H1 (cell line): ENCODE results near the gene PRR36. TPM values are rescaled to one million over a fixed set of nuclear protein-coding genes. Genes with fewer than 3 reads are reported as not detected.
A peak's percentile ranks its signal among the peaks of the same experiment; 100 is the strongest.

ENCODE experiments used
- CTCF ChIA-PET: fragments of 300-600 bp; sonication (Branson Sonifier 250); formaldehyde crosslinking; loops from one replicate; lab custom pipeline; 2021; ENCODE audit not compliant: partially characterized antibody; lab: Charles Lee
- POLR2A ChIA-PET: fragments of 300-600 bp; sonication (Branson Sonifier 250); formaldehyde crosslinking; loops from one replicate; lab custom pipeline; 2021; ENCODE audit warnings: inconsistent platforms; ENCODE audit not compliant: partially characterized antibody; lab: Charles Lee
- DNase-seq, 2 experiments: peaks; one replicate each; pipeline versions ENCODE4 v3.0.0 to v3.0.0-alpha.2; 2010 to 2022; ENCODE audit warnings: low spot score in 2 of 2, low read depth in 1 of 2, mixed read lengths in 1 of 2
- FAIRE-seq: peaks from 2 replicates; lab custom pipeline; 2011; peaks lifted over from hg19 to GRCh38; lab: Jason Lieb, UNC
- H2AFZ ChIP-seq: 2 replicates; pipeline ENCODE4 v1.8.1; 2012; ENCODE audit warnings: low read length, inconsistent platforms
- H2AK5ac ChIP-seq: 2 replicates; pipeline ENCODE4 v1.6.1; 2013; ENCODE audit warnings: low read depth, low read length
- H2BK120ac ChIP-seq: replicated peaks from 2 replicates; pipeline ENCODE3; 2013; ENCODE audit warnings: low read depth, low read length, inconsistent platforms
- H2BK12ac ChIP-seq: 2 replicates; pipeline ENCODE4 v1.6.1; 2013; ENCODE audit warnings: low read depth, low read length
- H2BK15ac ChIP-seq: 2 replicates; pipeline ENCODE4 v1.6.1; 2013; ENCODE audit warnings: low read length
- H2BK20ac ChIP-seq: 2 replicates; pipeline ENCODE4 v1.6.1; 2013; ENCODE audit warnings: low read length
- H2BK5ac ChIP-seq: 2 replicates; pipeline ENCODE4 v1.6.1; 2013; ENCODE audit warnings: low read depth, low read length
- H3K14ac ChIP-seq: 2 replicates; pipeline ENCODE4 v1.6.1; 2013; ENCODE audit warnings: inconsistent platforms; ENCODE audit not compliant: insufficient read length
- H3K18ac ChIP-seq: 2 replicates; pipeline ENCODE4 v1.6.1; 2013; ENCODE audit warnings: low read length; ENCODE audit errors: extremely low read depth
- H3K23ac ChIP-seq: 2 replicates; pipeline ENCODE4 v1.6.1; 2013; ENCODE audit warnings: inconsistent platforms; ENCODE audit not compliant: insufficient read length
- H3K23me2 ChIP-seq: 2 replicates; pipeline ENCODE4 v1.6.1; 2013; ENCODE audit warnings: low read depth, low read length
- H3K27ac ChIP-seq: 2 replicates; pipeline ENCODE4 v1.6.1; 2011; ENCODE audit warnings: low read depth, low read length, inconsistent platforms
- H3K27me3 ChIP-seq, 4 experiments: replicated peaks in 1 of 4; 1 replicate in 1 of 4; 2 replicates in 3 of 4; pipeline versions ENCODE4 v1.6.1 to v1.8.1; 2011 to 2013; ENCODE audit warnings: low read length in 3 of 4, mild to moderate bottlenecking in 3 of 4, inconsistent platforms in 2 of 4, mixed read lengths in 2 of 4, moderate library complexity in 1 of 4; ENCODE audit not compliant: control insufficient read depth in 3 of 4, insufficient read depth in 3 of 4; ENCODE audit errors: extremely low read depth in 1 of 4
- H3K36me3 ChIP-seq, 4 experiments: 2 replicates each; pipeline versions ENCODE4 v1.6.1 to v1.8.1; 2011 to 2013; ENCODE audit warnings: mild to moderate bottlenecking in 4 of 4, low read length in 3 of 4, moderate library complexity in 2 of 4, control low read depth in 1 of 4, inconsistent platforms in 1 of 4; ENCODE audit not compliant: insufficient read depth in 4 of 4, control insufficient read depth in 2 of 4
- H3K4ac ChIP-seq: replicated peaks from 2 replicates; pipeline ENCODE3; 2013; ENCODE audit warnings: low read length, low read depth, mixed read lengths, inconsistent platforms; ENCODE audit not compliant: insufficient read length
- H3K4me1 ChIP-seq, 4 experiments: replicated peaks in 1 of 4; 1 replicate in 1 of 4; 2 replicates in 3 of 4; pipeline versions ENCODE4 v1.6.1 to v1.8.1; 2011 to 2013; ENCODE audit warnings: low read length in 3 of 4, inconsistent platforms in 2 of 4, mixed read lengths in 1 of 4; ENCODE audit not compliant: insufficient read depth in 4 of 4, control insufficient read depth in 3 of 4
- H3K4me2 ChIP-seq, 2 experiments: 2 replicates each; pipeline versions ENCODE4 v1.6.1 to v1.8.1; 2011 to 2013; ENCODE audit warnings: low read depth in 2 of 2, low read length in 2 of 2, control low read depth in 1 of 2, inconsistent platforms in 1 of 2, mild to moderate bottlenecking in 1 of 2; ENCODE audit not compliant: insufficient read depth in 1 of 2
- H3K4me3 ChIP-seq, 4 experiments: fragments of 200-600, 300-600 bp in 1 of 4; sonication (generic), shearing (Covaris generic), sonication (Bioruptor Twin) in 1 of 4; 2 replicates each; pipeline versions ENCODE4 v1.5.1 to v1.8.1; 2011 to 2016; ENCODE audit warnings: low read length in 4 of 4, low read depth in 3 of 4, control low read depth in 2 of 4, inconsistent platforms in 2 of 4, mild to moderate bottlenecking in 2 of 4, mixed read lengths in 1 of 4, moderate library complexity in 1 of 4; ENCODE audit not compliant: insufficient read depth in 2 of 4; ENCODE audit errors: extremely low read depth in 1 of 4
- H3K56ac ChIP-seq: replicated peaks from 2 replicates; pipeline ENCODE3; 2013; ENCODE audit warnings: low read depth, mild to moderate bottlenecking, mixed read lengths, low read length, inconsistent platforms; ENCODE audit not compliant: insufficient read length
- H3K79me1 ChIP-seq: 2 replicates; pipeline ENCODE4 v1.6.1; 2013; ENCODE audit warnings: low read depth, low read length, control low read depth
- H3K79me2 ChIP-seq, 2 experiments: 2 replicates each; pipeline versions ENCODE4 v1.6.1 to v1.8.1; 2012 to 2013; ENCODE audit warnings: low read length in 2 of 2, mild to moderate bottlenecking in 2 of 2, inconsistent platforms in 1 of 2; ENCODE audit not compliant: insufficient read depth in 2 of 2, control insufficient read depth in 1 of 2
- H3K9ac ChIP-seq, 4 experiments: replicated peaks in 1 of 4; 1 replicate in 1 of 4; 2 replicates in 3 of 4; pipeline versions ENCODE4 v1.6.1 to v1.8.1; 2011 to 2013; ENCODE audit warnings: low read depth in 3 of 4, low read length in 3 of 4, control low read depth in 2 of 4, mild to moderate bottlenecking in 2 of 4, moderate library complexity in 2 of 4, inconsistent platforms in 1 of 4; ENCODE audit errors: extremely low read depth in 1 of 4
- H3K9me3 ChIP-seq, 2 experiments: 2 replicates each; pipeline versions ENCODE4 v1.6.1 to v1.8.1; 2012 to 2013; ENCODE audit warnings: mild to moderate bottlenecking in 2 of 2, moderate library complexity in 2 of 2, control low read depth in 1 of 2, inconsistent platforms in 1 of 2, low read depth in 1 of 2, low read length in 1 of 2, mixed read lengths in 1 of 2; ENCODE audit not compliant: insufficient read depth in 2 of 2
- H4K20me1 ChIP-seq, 2 experiments: replicated peaks in 1 of 2; 2 replicates each; pipeline versions ENCODE3 to v1.8.1; 2011 to 2013; ENCODE audit warnings: inconsistent platforms in 2 of 2, low read length in 2 of 2, mild to moderate bottlenecking in 1 of 2; ENCODE audit not compliant: insufficient read depth in 2 of 2, control insufficient read depth in 1 of 2
- H4K5ac ChIP-seq: 2 replicates; pipeline ENCODE4 v1.6.1; 2013; ENCODE audit warnings: low read length, low read depth, mixed read lengths, inconsistent platforms; ENCODE audit not compliant: insufficient read length
- H4K8ac ChIP-seq: 2 replicates; pipeline ENCODE4 v1.8.0; 2013; ENCODE audit warnings: mild to moderate bottlenecking, moderate library complexity, low read length, inconsistent platforms; ENCODE audit not compliant: insufficient read depth; ENCODE audit errors: extremely low read depth
- H4K91ac ChIP-seq: replicated peaks from 2 replicates; pipeline ENCODE3; 2013; ENCODE audit warnings: low read length, mixed read lengths, inconsistent platforms; ENCODE audit not compliant: insufficient read length
- ATF2 ChIP-seq: IDR thresholded peaks from 2 replicates; pipeline ENCODE4 v1.6.1; 2012; ENCODE audit warnings: low read length, inconsistent platforms
- CREB1 ChIP-seq: IDR thresholded peaks from 2 replicates; pipeline ENCODE4 v1.6.1; 2012; ENCODE audit warnings: inconsistent platforms
- CTCF ChIP-seq, 3 experiments: IDR thresholded peaks; 1 replicate in 2 of 3; 2 replicates in 1 of 3; pipeline versions ENCODE4 v1.5.1 to v1.6.1; 2011; ENCODE audit warnings: low read length in 3 of 3, mild to moderate bottlenecking in 3 of 3, inconsistent platforms in 2 of 3, low read depth in 1 of 3, moderate library complexity in 1 of 3; ENCODE audit not compliant: insufficient read depth in 1 of 3; ENCODE audit errors: control extremely low read depth in 1 of 3
- EGR1 ChIP-seq: IDR thresholded peaks from 2 replicates; pipeline ENCODE4 v1.6.1; 2011; ENCODE audit warnings: low read depth, low read length, borderline replicate concordance
- GABPA ChIP-seq: IDR thresholded peaks from 2 replicates; pipeline ENCODE4 v1.6.1; 2011; ENCODE audit warnings: mild to moderate bottlenecking, low read length, moderate library complexity, borderline replicate concordance; ENCODE audit not compliant: insufficient read depth
- KDM1A ChIP-seq: fragments of 200-600, 300-600 bp; sonication (generic); IDR thresholded peaks from 2 replicates; pipeline ENCODE4 v1.7.1; 2016; ENCODE audit warnings: mild to moderate bottlenecking, low read length, borderline replicate concordance
- RNF2 ChIP-seq: fragments of 200-900, 300-1000 bp; sonication (generic); IDR thresholded peaks from 2 replicates; pipeline ENCODE4 v1.7.1; 2016; ENCODE audit warnings: borderline replicate concordance, low read depth, mild to moderate bottlenecking, antibody characterized with exemption, low read length; ENCODE audit not compliant: poor library complexity, severe bottlenecking; ENCODE audit errors: missing control alignments
- TCF12 ChIP-seq: IDR thresholded peaks from 2 replicates; pipeline ENCODE4 v1.6.1; 2011; ENCODE audit warnings: low read depth, mild to moderate bottlenecking, low read length
- ZNF274 ChIP-seq: IDR thresholded peaks from 2 replicates; pipeline ENCODE4 v1.7.0; 2012; ENCODE audit warnings: low read length, borderline replicate concordance; ENCODE audit errors: extremely low read depth
- WGBS, 2 experiments: shearing (Covaris generic) in 1 of 2; methylation state at CpG; one replicate each; pipeline versions ENCODE4 v1.1.6 to v1.1.7; 2013 to 2015; ENCODE audit warnings: low lambda C conversion rate in 2 of 2, mixed read lengths in 2 of 2, inconsistent platforms in 1 of 2, low coverage in 1 of 2, missing lambda C conversion rate in 1 of 2; ENCODE audit not compliant: insufficient replicate concordance in 2 of 2, insufficient coverage in 1 of 2, insufficient read length in 1 of 2; ENCODE audit errors: extremely low coverage in 1 of 2, missing lambda C conversion rate in 1 of 2; 5-methylcytosine and 5-hydroxymethylcytosine counted together
- polyA plus RNA-seq, 7 experiments: library from polyadenylated mRNA; depleted of rRNA in 3 of 7; stranded (reverse) in 5 of 7; unstranded in 2 of 7; fragments of >200 nt in 5 of 7; fragments of 200-250 nt in 2 of 7; gene quantifications; 1 replicate in 5 of 7; 2 replicates in 1 of 7; 4 replicates in 1 of 7; pipeline versions ENCODE4 v1.2.1 to v1.2.3, GENCODE V29; 2011 to 2013; ENCODE audit warnings: missing spikeins in 2 of 7, mixed read lengths in 2 of 7
- total RNA-seq: library from RNA; stranded (reverse); fragmentation: NEBNext Ultra II Directional; extraction: Animal tissue kit (Norgen Biotek cat#: 25700); gene quantifications from 2 replicates; pipeline ENCODE4 v1.2.1, GENCODE V29; 2021

PRR36 gene
- total and polyA plus RNA-seq, 2 of the 8 experiments (the other 6 are each of a cell fraction or from before 2014, with no cell fraction given) = 1.6 to 23.9 TPM

- Histone ChIP-seq H3K4me2 (no peak overlapping the region), H4K5ac (no peak overlapping the region), H2BK12ac (no peak overlapping the region), H4K20me1 (peaks cover 4 to 18% of the 10 kb centered on the region in 2 experiments), H3K56ac (no peak overlapping the region), H4K8ac (peak overlapping the region; percentile 83; the same call in 1 of the 2 replicates)
- POLR2A ChIA-PET = no interaction called here
- TF ChIP-seq ATF2 (no peak), KDM1A (no peak), EGR1 (no peak), TCF12 (no peak), RNF2 (no peak), ZNF274 (no peak), CREB1 (no peak), CTCF (IDR thresholded peaks at IDR 0.05; ENCODE audit: control extremely low read depth in 1 of 3, insufficient read depth in 1 of 3, low read depth in 1 of 3, low read length in 3 of 3) (no peak), GABPA (no peak)
- TF ChIP-seq, all 59 proteins: peak for 0
- Histone ChIP-seq H2AFZ (no peak overlapping the region), H4K91ac (no peak overlapping the region), H3K79me2 (peaks cover 0 to 22% of the 10 kb centered on the region in 2 experiments; a peak in 2 of 4 replicates), H3K36me3 (peaks cover 5 to 23% (median 15%) of the 10 kb centered on the region in 4 experiments; a peak in 5 of 8 replicates), H3K27ac (no peak overlapping the region), H3K23ac (no peak overlapping the region), H3K4ac (no peak overlapping the region), H2BK15ac (no peak overlapping the region), H3K27me3 (no peaks in the 10 kb centered on the region), H2BK120ac (no peak overlapping the region), H3K14ac (no peak overlapping the region), H3K9me3 (no peaks in the 10 kb centered on the region), H3K4me1 (peaks cover 0 to 13% (median 7%) of the 10 kb centered on the region in 4 experiments; a peak in 5 of 7 replicates), H2BK20ac (no peak overlapping the region), H2AK5ac (no peak overlapping the region), H3K79me1 (peaks cover 11% of the 10 kb centered on the region), H3K9ac (no peak overlapping the region), H3K23me2 (peaks cover 13% of the 10 kb centered on the region), H3K18ac (no peak overlapping the region), H2BK5ac (no peak overlapping the region), H3K4me3 (no peak overlapping the region)
- DNase-seq (no peak), FAIRE-seq (no peak)
- 99% methylated on average over 17 of the region's 19 CpGs; no CpG with 5 or more reads in 1 of the 2 experiments for WGBS, 2 experiments
- CTCF ChIA-PET = interaction anchor here (0.6 to 1.8 kb wide), 2 partner anchors 10 to 61 kb away, joined by 3 to 12 read pairs; no protein-coding TSS in a partner anchor
These were observed 32.9 kb upstream of the PRR36 start for GRCh38 chr19:7907122-7907521.
